Kidney tubule cell (primary cell): Measurements from ENCODE around the gene USP17L21.
"Not testable (repeated sequence)": the region's sequence is repeated elsewhere in the genome, so short reads cannot be mapped to it uniquely, and the experiment has no call there.

Experiments
- DNase-seq: peaks from one replicate; pipeline ENCODE4 v3.0.0-alpha.2; 2018; ENCODE audit warnings: low spot score

The USP17L21 gene

GRCh38 chr4:9262572-9262971 is at the start of gene USP17L21:
Gene USP17L21 (plus strand): TSS chr4:9262872. CDS start chr4:9262872, 0 bp downstream.
- not testable (repeated sequence) for DNase-seq

DNA sequence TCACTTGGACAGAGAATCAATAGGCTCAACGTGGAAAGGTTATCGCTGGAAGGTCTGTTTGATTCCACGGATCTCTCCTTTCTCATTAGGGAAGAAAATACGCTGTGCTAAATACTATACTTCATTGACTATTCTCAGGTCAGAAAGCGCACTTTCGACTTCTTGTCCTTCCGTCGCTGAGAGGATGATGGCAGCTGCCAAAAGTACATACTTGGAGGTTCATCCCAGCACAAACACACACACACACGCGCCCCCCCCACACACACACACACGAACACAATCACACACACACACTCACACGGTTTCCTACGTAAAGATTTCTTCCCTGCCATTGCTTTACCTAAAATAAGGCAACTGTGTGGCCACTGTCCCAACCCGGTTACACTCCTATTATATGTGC is 48.0 kb upstream of the USP17L21 start:
- DNase-seq = not testable (repeated sequence)

DNA sequence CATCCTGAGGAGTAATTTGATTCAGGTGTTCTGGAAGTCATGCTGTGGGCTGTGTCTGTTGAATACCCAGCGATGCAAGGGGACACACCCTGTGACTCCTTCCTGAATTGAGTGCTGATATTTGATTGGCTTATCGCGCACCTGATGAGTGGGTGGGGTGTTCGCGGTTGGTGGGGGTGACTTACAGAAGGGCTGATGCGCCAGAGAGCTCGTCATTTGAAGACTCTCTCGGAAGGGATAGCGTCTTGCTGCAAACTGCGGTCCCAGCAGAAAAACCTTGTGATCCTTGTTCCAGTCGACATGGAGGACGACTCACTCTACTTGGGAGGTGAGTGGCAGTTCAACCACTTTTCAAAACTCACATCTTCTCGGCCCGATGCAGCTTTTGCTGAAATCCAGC is 47.6 kb upstream of the USP17L21 start, which contains the start of gene USP17L11:
Gene USP17L11 (plus strand): TSS at position 301 of the 400 bp plus-strand sequence. CDS start 0 bp downstream, at position 301.
- not testable (repeated sequence) for DNase-seq

DNA sequence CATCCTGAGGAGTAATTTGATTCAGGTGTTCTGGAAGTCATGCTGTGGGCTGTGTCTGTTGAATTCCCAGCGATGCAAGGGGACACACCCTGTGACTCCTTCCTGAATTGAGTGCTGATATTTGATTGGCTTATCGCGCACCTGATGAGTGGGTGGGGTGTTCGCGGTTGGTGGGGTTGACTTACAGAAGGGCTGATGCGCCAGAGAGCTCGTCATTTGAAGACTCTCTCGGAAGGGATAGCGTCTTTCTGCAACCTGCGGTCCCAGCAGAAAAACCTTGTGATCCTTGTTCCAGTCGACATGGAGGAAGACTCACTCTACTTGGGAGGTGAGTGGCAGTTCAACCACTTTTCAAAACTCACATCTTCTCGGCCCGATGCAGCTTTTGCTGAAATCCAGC is 42.8 kb upstream of the USP17L21 start, which contains the start of gene USP17L12:
Gene USP17L12 (plus strand): TSS at position 301 of the 400 bp plus-strand sequence. CDS start 0 bp downstream, at position 301.
- not testable (repeated sequence) for DNase-seq

DNA sequence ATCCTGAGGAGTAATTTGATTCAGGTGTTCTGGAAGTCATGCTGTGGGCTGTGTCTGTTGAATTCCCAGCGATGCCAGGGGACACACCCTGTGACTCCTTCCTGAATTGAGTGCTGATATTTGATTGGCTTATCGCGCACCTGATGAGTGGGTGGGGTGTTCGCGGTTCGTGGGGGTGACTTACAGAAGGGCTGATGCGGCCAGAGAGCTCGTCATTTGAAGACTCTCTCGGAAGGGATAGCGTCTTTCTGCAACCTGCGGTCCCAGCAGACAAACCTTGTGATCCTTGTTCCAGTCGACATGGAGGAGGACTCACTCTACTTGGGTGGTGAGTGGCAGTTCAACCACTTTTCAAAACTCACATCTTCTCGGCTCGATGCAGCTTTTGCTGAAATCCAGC is 38.1 kb upstream of the USP17L21 start, which contains the start of gene USP17L13:
Gene USP17L13 (plus strand): TSS at position 301 of the 400 bp plus-strand sequence. CDS start 0 bp downstream, at position 301.
- not testable (repeated sequence) for DNase-seq

- DNase-seq = not testable (repeated sequence)
These were observed 32.4 kb upstream of the USP17L21 start for GRCh38 chr4:9230249-9230648.

GRCh38 chr4:9234085-9234484 is 28.6 kb upstream of the USP17L21 start, which contains the start of gene USP17L15:
Gene USP17L15 (plus strand): TSS chr4:9234385. CDS start chr4:9234385, 0 bp downstream.
- DNase-seq = not testable (repeated sequence)

DNA sequence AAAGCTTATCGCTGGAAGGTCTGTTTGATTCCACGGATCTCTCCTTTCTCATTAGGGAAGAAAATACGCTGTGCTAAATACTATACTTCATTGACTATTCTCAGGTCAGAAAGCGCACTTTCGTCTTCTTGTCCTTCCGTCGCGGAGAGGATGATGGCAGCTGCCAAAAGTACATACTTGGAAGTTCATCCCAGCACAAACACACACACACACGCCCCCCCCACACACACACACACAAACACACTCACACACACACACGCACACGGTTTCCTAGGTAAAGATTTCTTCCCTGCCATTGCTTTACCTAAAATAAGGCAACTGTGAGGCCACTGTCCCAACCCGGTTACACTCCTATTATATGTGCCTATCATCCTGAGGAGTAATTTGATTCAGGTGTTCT is 24.2 kb upstream of the USP17L21 start:
- not testable (repeated sequence) for DNase-seq

GRCh38 chr4:9243579-9243978 is 19.1 kb upstream of the USP17L21 start, which contains the start of gene USP17L17:
Gene USP17L17 (plus strand): TSS chr4:9243879. CDS start chr4:9243879, 0 bp downstream.
- DNase-seq = not testable (repeated sequence)

DNA sequence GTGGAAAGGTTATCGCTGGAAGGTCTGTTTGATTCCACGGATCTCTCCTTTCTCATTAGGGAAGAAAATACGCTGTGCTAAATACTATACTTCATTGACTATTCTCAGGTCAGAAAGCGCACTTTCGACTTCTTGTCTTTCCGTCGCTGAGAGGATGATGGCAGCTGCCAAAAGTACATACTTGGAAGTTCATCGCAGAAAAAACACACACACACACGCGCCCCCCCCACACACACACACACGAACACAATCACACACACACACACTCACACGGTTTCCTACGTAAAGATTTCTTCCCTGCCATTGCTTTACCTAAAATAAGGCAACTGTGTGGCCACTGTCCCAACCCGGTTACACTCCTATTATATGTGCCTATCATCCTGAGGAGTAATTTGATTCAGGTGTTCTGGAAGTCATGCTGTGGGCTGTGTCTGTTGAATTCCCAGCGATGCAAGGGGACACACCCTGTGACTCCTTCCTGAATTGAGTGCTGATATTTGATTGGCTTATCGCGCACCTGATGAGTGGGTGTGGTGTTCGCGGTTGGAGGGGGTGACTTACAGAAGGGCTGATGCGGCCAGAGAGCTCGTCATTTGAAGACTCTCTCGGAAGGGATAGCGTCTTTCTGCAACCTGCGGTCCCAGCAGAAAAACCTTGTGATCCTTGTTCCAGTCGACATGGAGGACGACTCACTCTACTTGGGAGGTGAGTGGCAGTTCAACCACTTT is 14.6 kb upstream of the USP17L21 start, which contains the start of gene USP17L18:
Gene USP17L18 (plus strand): TSS at position 678 of the 728 bp plus-strand sequence. CDS start 0 bp downstream, at position 678.
- DNase-seq = not testable (repeated sequence)

DNA sequence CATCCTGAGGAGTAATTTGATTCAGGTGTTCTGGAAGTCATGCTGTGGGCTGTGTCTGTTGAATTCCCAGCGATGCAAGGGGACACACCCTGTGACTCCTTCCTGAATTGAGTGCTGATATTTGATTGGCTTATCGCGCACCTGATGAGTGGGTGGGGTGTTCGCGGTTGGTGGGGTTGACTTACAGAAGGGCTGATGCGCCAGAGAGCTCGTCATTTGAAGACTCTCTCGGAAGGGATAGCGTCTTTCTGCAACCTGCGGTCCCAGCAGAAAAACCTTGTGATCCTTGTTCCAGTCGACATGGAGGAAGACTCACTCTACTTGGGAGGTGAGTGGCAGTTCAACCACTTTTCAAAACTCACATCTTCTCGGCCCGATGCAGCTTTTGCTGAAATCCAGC is 9.6 kb upstream of the USP17L21 start, which contains the start of gene USP17L19:
Gene USP17L19 (plus strand): TSS at position 301 of the 400 bp plus-strand sequence. CDS start 0 bp downstream, at position 301.
- DNase-seq = not testable (repeated sequence)

DNA sequence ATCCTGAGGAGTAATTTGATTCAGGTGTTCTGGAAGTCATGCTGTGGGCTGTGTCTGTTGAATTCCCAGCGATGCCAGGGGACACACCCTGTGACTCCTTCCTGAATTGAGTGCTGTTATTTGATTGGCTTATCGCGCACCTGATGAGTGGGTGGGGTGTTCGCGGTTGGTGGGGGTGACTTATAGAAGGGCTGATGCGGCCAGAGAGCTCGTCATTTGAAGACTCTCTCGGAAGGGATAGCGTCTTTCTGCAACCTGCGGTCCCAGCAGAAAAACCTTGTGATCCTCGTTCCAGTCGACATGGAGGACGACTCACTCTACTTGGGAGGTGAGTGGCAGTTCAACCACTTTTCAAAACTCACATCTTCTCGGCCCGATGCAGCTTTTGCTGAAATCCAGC is 4.8 kb upstream of the USP17L21 start, which contains the start of gene USP17L20:
Gene USP17L20 (plus strand): TSS at position 301 of the 400 bp plus-strand sequence. CDS start 0 bp downstream, at position 301.
- DNase-seq = not testable (repeated sequence)

GRCh38 chr4:9267319-9267718 is 4.6 kb downstream of the USP17L21 start, which contains the start of gene USP17L22:
Gene USP17L22 (plus strand): TSS chr4:9267619. CDS start chr4:9267619, 0 bp downstream.
- not testable (repeated sequence) for DNase-seq

DNA sequence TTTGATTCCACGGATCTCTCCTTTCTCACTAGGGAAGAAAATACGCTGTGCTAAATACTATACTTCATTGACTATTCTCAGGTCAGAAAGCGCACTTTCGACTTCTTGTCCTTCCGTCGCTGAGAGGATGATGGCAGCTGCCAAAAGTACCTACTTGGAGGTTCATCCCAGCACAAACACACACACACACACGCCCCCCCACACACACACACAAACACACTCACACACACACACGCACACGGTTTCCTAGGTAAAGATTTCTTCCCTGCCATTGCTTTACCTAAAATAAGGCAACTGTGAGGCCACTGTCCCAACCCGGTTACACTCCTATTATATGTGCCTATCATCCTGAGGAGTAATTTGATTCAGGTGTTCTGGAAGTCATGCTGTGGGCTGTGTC is 9.0 kb downstream of the USP17L21 start:
- not testable (repeated sequence) for DNase-seq
